MG63 (cell line): ENCODE measurements around the gene SAFB2. TPM values are rescaled to one million over a fixed set of nuclear protein-coding genes. Genes with fewer than 3 reads are reported as not detected.
A peak's percentile ranks its signal among the peaks of the same experiment; 100 is the strongest.

Experiments used
- DNase-seq: peaks from one replicate; pipeline ENCODE4 v3.0.0-alpha.2; 2020
- H3K27me3 ChIP-seq: fragments of 250-450 bp; sonication (Bioruptor Pico); 2 replicates; pipeline ENCODE4 v1.5.1; 2020; ENCODE audit warnings: mild to moderate bottlenecking, moderate library complexity
- H3K36me3 ChIP-seq: fragments of 250-450 bp; sonication (Bioruptor Pico); 2 replicates; pipeline ENCODE4 v1.5.1; 2020; ENCODE audit warnings: mild to moderate bottlenecking, moderate library complexity
- H3K4me3 ChIP-seq: fragments of 250-450 bp; sonication (Bioruptor Pico); 2 replicates; pipeline ENCODE4 v1.5.1; 2020; ENCODE audit warnings: mild to moderate bottlenecking, moderate library complexity
- H3K9me3 ChIP-seq: fragments of 250-450 bp; sonication (Bioruptor Pico); 2 replicates; pipeline ENCODE4 v1.5.1; 2020; ENCODE audit warnings: mild to moderate bottlenecking, moderate library complexity
- total RNA-seq: library from RNA; depleted of rRNA; stranded (reverse); fragments of >200 nt; shearing (Covaris generic); gene quantifications from 2 replicates; pipeline ENCODE4 v1.2.3, GENCODE V29; 2014; ENCODE audit warnings: low replicate concordance

The SAFB2 gene
- total RNA-seq, 1 experiment from 2014 or later, result 12.3 TPM

DNA sequence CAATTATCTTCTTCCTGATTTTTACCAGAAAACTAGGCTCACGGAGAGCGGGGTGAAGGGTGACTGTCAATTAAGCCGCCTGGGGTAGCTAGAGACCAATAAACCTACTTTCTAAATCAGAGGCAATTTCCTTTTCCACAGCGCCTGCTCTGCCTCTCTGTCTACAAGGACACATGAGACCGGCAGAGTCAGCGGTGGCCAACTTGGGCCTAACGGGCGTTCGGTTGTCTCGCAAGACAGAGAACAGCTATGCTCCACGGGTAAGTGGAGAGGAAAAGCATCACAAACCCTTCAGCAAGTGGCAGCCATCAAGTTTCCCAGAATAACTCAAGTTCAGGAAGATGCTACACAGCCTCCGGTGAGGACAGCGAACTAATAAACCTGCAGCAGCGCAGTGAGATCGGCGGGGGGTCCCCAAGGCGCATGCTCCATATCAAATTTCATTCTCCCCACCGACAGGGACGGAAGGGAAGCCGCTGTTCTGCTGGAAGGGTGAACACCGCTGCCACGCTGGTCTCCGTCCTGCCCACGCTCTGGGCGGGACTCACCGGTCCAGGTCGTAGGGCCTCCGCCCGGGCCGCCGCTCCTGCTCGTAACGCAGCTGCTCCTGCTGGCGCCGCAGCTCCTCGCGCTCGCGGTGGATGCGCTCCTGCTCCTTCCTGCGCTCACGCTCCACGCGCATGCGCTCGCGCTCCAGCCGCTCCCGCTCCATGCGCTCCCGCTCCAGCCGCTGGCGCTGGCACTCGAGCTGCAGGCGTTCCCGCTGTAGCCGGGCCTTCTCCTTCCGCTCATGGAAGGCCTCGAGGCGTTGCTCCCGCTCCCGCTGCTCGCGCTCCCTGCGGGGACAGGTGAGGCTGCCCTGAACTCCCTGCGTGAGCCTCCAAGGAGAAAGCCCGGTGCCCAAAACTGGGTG is 29.0 kb downstream of the SAFB2 start:
- H3K36me3 ChIP-seq, result peaks cover 7% of the 10 kb centered on the region
- no peak for DNase-seq
- H3K27me3 ChIP-seq, result no peaks in the 10 kb centered on the region
- no peak overlapping the region for H3K4me3 ChIP-seq
- no peaks in the 10 kb centered on the region for H3K9me3 ChIP-seq

DNA sequence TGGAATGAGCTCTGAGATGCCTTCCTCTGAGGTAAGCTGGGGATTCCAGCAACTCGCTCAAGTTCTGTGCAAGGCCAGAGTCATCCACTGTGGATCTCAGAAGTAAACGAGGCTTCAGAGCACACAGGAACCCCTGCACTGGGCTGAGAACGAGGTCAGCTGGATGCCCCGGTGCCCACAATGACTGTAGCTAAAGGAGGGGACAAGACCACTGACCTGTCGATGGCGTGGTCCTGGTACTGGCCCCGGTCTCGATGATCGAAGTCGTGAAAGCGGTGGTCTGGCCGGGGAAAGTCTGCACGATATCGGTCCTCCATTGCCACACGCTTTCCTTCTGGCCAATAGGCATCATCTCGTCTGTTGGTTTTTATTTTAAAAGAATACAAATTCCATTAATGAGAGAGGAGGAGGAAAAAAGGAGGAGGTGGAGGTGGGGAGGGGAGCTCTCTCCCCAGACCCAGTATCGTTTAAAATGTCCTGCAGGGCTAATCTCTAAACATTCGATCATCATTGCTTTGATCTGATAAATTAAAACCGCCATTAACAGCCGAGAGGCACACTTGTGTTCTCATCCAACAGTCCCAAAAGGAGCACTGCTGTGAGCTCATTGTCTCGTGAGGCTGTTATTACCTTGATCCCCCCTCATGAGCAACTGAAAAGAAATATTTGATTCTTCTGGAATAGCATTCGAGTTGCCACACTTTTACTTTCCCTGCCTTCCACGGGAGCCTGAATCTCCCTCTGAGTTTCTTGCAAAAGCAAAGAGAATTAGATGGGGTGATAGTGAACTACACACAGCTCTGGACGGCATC is 29.8 kb downstream of the SAFB2 start:
- Histone ChIP-seq H3K9me3 (no peaks in the 10 kb centered on the region), H3K36me3 (peaks cover 13% of the 10 kb centered on the region), H3K27me3 (no peaks in the 10 kb centered on the region), H3K4me3 (no peak overlapping the region)
- DNase-seq, result no peak

DNA sequence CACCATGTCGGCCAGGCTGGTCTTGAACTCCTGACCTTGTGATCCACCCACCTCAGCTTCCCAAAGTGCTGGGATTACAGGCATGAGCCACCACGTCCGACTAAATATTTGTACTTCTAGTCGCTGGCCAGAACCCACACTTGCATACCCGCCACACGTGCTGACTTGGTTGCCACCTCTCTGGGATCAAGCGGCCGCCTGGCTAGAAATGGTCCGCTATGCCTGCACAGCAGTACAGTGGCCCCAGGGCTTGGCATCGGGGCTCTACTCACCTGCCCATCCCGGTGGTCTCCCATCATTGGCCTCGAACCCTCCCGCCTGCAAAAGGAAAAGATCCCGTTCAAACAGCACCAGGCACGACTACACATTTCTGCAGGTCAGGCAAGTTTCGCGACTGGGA is 31.1 kb downstream of the SAFB2 start:
- Histone ChIP-seq H3K9me3 (no peaks in the 10 kb centered on the region), H3K27me3 (no peaks in the 10 kb centered on the region), H3K4me3 (no peak overlapping the region), H3K36me3 (peaks cover 18% of the 10 kb centered on the region)
- no peak for DNase-seq

DNA sequence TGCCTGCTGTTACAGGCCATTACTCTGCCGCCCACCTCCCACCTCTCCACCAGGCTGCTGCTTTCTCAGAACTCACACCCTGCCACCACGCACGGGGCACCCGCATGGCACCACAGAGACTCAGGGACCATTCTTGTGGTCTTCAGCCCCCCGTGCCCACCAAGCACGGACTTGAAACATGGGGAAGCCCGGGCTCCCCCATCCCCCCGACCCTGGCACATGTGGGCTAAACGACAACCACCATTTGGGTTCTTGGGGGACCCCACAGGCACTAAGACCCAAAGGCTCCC is 31.8 kb downstream of the SAFB2 start:
- no peaks in the 10 kb centered on the region for H3K27me3 ChIP-seq
- no peak overlapping the region for H3K4me3 ChIP-seq
- no peak for DNase-seq
- no peaks in the 10 kb centered on the region for H3K9me3 ChIP-seq
- H3K36me3 ChIP-seq, result peaks cover 18% of the 10 kb centered on the region

DNA sequence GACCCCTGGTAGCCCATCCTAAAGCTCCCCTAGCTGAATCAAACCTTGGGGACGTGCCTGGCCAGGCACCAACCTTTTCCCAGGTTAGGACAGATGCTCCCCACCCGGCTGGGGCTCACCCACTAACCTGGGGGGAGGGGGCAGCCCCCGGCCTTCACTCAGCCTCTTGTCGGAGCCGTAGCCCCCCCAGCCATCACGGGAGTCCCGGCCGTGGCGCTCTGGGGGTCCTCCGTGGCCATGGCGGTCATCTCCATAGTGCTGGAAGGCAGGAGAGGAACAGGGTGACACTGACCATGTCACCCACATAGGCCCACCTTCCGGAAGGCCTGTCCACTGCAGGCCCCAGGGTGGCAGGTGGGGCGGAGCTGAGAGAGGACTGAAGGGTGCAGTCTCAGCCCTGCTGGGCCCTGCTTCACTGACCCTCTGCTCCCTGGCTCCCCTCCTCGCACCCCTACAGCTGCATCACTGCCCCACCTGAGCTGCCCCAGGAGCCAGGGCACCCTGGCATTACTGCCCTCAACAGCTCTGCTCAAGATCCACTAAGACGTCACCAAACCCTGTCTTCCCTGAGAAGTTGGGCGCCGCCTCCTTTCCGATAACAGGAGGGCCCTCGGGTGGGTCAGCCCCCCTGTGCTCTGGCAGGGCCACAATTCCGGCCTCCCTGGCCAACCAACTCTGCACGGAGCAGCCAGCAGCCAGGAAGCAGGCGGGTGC is 32.3 kb downstream of the SAFB2 start:
- DNase-seq, result no peak
- Histone ChIP-seq H3K4me3 (no peak overlapping the region), H3K9me3 (no peaks in the 10 kb centered on the region), H3K36me3 (peaks cover 18% of the 10 kb centered on the region), H3K27me3 (no peaks in the 10 kb centered on the region)

DNA sequence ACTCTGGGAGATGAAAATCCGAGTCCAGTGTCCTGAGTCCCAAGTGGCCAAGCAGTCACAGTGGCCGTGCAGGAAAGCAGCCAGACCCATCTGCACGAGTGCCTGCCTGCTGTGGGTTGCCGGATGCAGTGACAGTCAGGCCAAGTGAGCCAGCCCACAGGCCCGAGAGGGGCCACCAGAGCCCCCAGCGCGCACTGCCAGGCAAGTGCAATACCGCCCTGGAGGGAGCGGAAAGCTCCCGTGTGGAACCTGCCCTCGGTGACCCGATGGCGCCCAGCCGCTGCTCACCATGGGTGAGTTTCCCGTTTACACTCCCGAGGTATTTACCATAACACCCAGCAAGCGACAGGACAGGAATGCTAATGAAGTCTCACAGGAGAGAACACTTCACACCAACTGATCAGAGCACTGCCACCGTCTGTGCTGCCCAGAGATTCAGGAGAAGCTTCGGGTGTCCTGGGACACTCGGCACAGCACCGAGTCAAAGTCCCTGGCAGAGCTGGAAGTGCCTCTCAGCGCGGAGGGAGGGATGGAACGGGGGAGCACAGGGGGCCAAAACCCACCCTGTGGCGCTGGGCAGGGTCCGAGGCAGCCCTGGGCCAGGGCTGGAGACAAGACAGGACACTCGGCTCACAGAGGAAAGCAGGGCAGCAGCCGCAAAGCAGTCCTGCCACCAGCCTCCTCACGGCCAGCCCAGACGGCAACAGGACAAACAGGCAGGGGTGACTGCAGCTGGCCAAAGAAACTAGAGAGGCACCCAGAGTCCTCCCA is 33.5 kb downstream of the SAFB2 start:
- peaks cover 18% of the 10 kb centered on the region for H3K36me3 ChIP-seq
- DNase-seq, result no peak

DNA sequence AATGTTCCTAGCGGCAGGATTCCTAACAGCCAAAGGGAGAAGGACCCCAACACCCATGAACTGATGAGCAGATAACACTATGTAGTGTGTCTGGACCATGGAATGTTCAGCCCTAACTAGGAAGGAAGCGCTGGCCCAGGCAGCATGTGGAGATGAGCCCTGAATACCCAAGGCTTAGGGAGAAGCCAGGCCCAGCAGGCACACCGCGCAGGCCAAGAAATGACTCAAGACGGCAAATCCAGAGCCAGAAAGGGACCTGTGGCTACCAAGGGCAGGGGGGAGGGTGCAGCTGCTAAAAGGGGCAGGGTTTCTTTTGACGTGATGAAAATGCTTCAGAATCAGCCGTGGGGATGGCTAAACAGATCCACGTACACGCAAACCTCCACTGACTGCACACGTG is 34.1 kb downstream of the SAFB2 start:
- no peaks in the 10 kb centered on the region for H3K9me3 ChIP-seq
- H3K4me3 ChIP-seq, result no peak overlapping the region
- DNase-seq, result peak; percentile 91
- H3K27me3 ChIP-seq, result no peaks in the 10 kb centered on the region
- H3K36me3 ChIP-seq, result peaks cover 18% of the 10 kb centered on the region

More for the DNA sequence above, 33.5 kb downstream of the SAFB2 start:
- Histone ChIP-seq H3K27me3 (no peaks in the 10 kb centered on the region), H3K9me3 (no peaks in the 10 kb centered on the region), H3K4me3 (no peak overlapping the region)

DNA sequence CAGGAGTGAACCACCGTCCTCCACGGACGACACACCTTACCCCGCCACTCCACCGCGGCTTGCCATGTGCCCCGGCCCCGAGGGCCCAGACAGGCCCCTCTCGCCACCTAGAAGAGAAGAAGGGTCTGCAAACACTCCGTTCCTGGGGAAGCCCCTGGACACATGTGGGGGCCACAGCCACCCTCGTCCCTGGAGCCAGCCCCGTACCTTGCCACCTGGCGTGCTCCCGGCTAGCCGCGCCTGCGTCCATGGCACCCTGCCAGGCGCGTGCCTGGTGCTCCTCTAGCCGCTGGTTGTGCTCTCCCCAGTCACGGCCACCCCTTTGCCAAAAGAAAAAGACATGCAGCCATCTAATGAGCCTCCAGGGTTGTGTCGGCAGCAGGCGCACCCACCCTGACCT is 34.9 kb downstream of the SAFB2 start:
- no peaks in the 10 kb centered on the region for H3K9me3 ChIP-seq
- no peak for DNase-seq
- H3K36me3 ChIP-seq, result peaks cover 18% of the 10 kb centered on the region
- H3K27me3 ChIP-seq, result no peaks in the 10 kb centered on the region
- H3K4me3 ChIP-seq, result no peak overlapping the region

DNA sequence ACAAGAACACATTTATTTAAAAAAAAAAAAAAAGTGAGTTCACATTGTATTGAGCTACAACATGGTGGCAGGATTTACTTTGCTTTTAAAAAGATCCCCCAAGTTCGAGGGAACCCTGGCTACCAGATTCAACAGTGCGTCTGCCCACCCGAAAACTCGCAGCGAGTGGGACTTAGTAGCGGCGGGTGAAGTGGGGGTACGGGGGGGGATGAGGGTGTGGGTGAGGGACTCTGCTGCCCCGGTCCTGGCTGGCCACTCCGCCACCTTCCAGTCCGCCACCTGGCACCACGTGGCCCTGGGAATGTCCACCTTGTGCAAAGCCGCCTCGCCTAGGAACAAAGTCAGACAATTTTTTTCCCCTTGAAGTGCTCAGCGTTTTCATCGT is 35.5 kb downstream of the SAFB2 start:
- Histone ChIP-seq H3K36me3 (peaks cover 18% of the 10 kb centered on the region), H3K27me3 (no peaks in the 10 kb centered on the region), H3K4me3 (no peak overlapping the region), H3K9me3 (no peaks in the 10 kb centered on the region)
- no peak for DNase-seq

DNA sequence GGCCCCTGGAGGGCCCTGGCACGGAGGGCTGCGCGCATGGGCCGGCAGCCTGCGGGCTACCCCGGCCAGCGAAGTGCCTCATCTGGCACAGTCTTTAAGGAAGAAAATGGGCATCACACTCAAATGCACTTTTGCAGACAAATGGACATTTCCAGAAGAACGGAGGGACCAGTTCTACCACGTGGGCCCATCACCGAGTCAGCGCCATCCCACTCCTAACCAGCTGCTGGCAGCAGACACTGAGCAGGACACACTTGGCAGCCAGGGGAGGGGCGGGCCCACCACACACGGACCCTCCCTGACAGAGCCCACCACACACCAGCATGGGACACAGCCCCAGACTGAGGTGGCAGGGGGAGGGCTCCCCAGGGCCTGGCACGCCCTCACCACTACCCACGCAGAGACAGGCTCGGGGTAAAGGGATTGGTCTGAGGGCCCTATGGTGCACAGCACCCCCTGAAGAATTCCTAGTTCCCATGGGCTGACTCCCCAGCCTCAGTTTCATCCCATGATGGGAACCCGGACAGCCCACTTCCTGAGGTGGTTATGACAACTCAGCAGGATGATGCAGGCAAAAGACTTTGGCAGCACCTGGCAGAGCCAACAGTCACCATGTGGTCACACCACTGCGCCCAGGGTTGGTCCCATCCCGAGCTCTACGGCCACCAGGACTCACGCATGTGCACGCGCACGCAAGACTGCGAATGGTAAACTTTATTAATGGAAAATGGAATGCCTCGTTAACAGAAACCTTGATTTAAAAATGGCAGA is 36.1 kb downstream of the SAFB2 start:
- Histone ChIP-seq H3K27me3 (no peaks in the 10 kb centered on the region), H3K36me3 (peaks cover 18% of the 10 kb centered on the region), H3K9me3 (no peaks in the 10 kb centered on the region), H3K4me3 (no peak overlapping the region)
- no peak for DNase-seq

DNA sequence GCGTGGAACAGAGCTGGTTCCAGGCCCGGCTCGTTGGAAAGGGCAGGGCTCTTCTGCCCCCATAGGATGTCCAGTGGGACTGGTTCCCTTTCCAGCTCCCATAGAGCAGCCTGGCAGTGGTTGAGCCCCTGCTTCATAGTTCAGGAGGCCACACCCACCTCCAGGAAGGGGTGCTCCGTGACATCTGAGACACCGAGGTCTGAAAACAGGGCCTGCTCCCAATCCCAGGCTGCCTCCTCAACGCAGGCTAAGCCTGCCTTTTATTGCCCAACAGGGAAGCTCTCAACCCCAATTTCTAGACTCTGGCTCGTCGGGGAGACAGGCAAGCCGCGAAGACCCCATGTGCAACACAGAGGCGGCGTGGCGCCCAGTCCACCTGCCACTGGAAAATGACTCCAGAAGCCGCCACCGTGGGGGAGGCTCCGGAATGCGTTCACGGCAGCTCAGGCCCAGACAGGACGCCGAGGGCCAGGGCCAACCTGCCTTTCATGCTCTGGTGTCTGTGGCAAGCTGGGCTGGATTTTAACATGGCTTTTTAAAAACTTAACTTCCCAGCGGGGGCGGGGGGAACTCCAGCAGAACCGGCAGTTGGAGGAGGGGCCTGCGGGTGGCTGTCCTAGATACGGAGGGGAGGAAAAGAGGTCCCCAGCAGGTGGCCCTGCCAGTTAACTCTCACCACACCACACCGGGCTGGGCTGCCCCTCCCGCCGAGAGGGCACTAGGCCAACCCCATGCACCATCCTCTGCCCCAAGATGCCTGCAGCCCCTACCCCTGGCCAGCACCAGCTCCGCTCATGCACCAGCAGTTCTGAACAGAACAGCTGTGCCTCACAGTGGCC is 36.9 kb downstream of the SAFB2 start:
- Histone ChIP-seq H3K4me3 (no peak overlapping the region), H3K27me3 (no peaks in the 10 kb centered on the region), H3K36me3 (peaks cover 18% of the 10 kb centered on the region), H3K9me3 (no peaks in the 10 kb centered on the region)
- no peak for DNase-seq

DNA sequence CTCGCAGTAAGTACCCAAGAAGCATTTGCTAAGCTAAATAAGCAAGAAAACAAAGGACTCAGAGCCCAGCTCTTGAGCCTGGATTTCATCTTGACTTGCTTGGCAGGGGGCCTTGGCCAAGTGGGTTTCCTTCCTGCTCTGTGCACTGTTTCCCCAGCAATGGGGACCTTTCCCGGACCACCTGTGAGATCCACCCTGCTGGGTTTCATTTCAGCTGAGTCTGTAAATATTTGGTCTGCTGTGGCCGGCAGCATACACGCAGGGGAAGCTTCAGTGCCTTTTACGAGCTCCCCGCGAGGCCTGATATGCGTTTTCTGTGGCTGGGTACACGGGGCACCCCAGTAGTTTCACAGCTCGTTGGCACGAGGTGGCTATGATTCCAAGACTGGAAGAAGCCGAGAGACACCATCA is 42.4 kb downstream of the SAFB2 start:
- Histone ChIP-seq H3K27me3 (no peaks in the 10 kb centered on the region), H3K4me3 (no peak overlapping the region), H3K36me3 (no peaks in the 10 kb centered on the region), H3K9me3 (no peaks in the 10 kb centered on the region)
- no peak for DNase-seq

DNA sequence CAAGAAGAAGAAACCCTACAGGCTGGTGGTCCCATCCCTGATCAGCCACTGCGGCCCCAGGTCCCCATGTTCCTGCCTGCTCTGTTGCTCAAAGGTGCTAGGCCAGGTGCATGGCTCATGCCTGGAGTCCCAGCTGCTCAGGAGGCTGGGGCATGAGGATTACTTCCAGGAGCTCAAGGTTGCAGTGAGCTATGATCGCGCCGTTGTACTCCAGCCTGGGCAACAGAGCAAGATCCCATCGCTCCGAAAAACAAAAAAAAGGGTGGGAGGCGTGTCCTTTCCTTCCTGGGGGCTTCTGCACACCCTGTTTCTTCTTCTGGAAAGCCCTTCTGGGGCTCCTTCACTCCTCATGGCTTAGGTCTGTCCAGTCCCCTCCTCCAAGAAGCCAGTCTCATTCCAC is 42.9 kb downstream of the SAFB2 start:
- H3K4me3 ChIP-seq, result no peak overlapping the region
- H3K9me3 ChIP-seq, result no peaks in the 10 kb centered on the region
- no peaks in the 10 kb centered on the region for H3K27me3 ChIP-seq
- no peaks in the 10 kb centered on the region for H3K36me3 ChIP-seq
- DNase-seq, result no peak

DNA sequence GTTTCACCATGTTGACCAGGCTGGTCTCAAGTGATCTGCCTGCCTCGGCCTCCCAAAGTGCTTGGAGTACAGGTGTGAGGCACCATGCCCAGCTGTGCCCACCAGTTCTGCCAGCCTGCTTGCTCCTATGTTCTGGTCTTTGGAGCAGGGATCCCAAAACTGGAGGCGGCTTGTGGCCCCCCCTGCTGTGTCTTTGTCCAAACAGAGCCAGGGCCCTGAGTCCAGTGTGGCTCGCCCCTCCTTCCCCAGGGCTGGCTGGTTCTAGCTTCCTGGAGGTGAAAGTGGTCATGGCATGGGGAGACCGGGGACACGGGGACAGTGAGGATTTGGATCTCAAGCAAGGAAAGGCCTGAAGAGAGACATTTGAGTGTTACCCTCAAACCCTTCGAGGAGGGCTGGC is 43.3 kb downstream of the SAFB2 start:
- no peaks in the 10 kb centered on the region for H3K36me3 ChIP-seq
- no peak overlapping the region for H3K4me3 ChIP-seq
- DNase-seq, result no peak
- no peaks in the 10 kb centered on the region for H3K27me3 ChIP-seq
- no peaks in the 10 kb centered on the region for H3K9me3 ChIP-seq

DNA sequence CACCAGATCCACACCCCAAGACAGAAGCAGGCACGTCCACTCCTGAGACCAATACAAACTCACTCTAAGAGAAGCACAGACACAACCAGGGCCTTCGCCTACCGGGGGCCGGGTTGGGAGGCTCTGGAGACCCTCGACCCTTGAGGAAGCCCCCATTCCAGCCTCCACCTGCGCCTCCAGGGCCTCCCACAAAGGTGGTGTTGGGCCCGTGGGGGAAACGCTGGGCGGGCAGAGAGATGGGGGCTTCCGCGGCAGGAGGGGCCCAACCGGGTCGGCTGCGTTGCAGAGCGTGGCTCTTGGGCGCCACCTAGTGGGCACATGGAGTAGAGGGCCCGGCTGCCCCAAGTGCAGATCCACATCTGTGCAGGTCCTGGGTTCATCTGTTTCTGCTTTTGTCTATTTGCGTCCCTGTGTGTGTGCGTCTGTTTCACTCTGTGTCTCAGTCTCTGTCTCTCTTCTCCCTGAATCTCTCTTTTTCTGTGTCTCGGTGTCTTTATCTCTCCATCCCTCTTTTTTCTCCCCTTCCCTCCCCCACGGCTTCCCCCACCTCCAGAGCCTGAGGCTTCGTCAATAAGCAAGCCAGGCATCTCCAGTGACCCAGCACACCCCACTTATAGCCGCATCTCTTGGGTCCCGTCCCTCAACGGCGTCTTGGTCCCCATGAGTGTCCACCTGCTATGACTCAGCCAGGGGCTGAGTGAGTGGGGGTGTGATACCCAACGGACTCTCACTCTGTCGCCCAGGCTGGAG is 44.3 kb downstream of the SAFB2 start:
- Histone ChIP-seq H3K27me3 (no peaks in the 10 kb centered on the region), H3K9me3 (no peaks in the 10 kb centered on the region), H3K36me3 (no peaks in the 10 kb centered on the region), H3K4me3 (no peak overlapping the region)
- DNase-seq, result peak; percentile 26
